Smooth muscle cell (in vitro differentiated cells): ENCODE data around the gene SENP3. TPM values are rescaled to one million over a fixed set of nuclear protein-coding genes. Genes with fewer than 3 reads are reported as not detected.

Experiments used
- DNase-seq: peaks from one replicate; lab custom pipeline; 2025; ENCODE audit not compliant: unreplicated experiment; lab: John Stamatoyannopoulos, UW
- H2AFZ ChIP-seq: fragments of 200-600 bp; sonication (generic); 2 replicates; pipeline ENCODE4 v1.6.0; 2016; ENCODE audit warnings: antibody characterized with exemption, low read depth, mild to moderate bottlenecking
- H3F3A ChIP-seq: fragments of 200-600 bp; sonication (generic); 2 replicates; pipeline ENCODE4 v1.6.0; 2017; ENCODE audit warnings: antibody characterized with exemption, low read depth
- H3K27ac ChIP-seq: fragments of 200-600 bp; sonication (generic); 2 replicates; pipeline ENCODE4 v1.5.1; 2016; ENCODE audit warnings: low read depth, mild to moderate bottlenecking
- H3K27me3 ChIP-seq: fragments of 200-600 bp; sonication (generic); 2 replicates; pipeline ENCODE4 v1.6.1; 2016; ENCODE audit warnings: low read depth, mild to moderate bottlenecking
- H3K36me3 ChIP-seq: fragments of 200-600 bp; sonication (generic); 2 replicates; pipeline ENCODE4 v1.5.1; 2016; ENCODE audit warnings: low read depth
- H3K4me1 ChIP-seq: fragments of 200-600 bp; sonication (generic); 2 replicates; pipeline ENCODE4 v1.5.1; 2016; ENCODE audit warnings: low read depth
- H3K4me2 ChIP-seq: fragments of 200-600 bp; sonication (generic); 2 replicates; pipeline ENCODE4 v1.6.0; 2016; ENCODE audit warnings: mild to moderate bottlenecking
- H3K4me3 ChIP-seq: fragments of 200-600 bp; sonication (generic); 2 replicates; pipeline ENCODE4 v1.5.1; 2016; ENCODE audit warnings: mild to moderate bottlenecking
- H3K79me2 ChIP-seq: fragments of 200-600 bp; sonication (generic); 2 replicates; pipeline ENCODE4 v1.6.0; 2016; ENCODE audit warnings: low read depth, mild to moderate bottlenecking
- H3K9ac ChIP-seq: fragments of 200-600 bp; sonication (generic); 2 replicates; pipeline ENCODE4 v1.6.0; 2016; ENCODE audit warnings: low read depth
- H3K9me3 ChIP-seq: fragments of 200-600 bp; sonication (generic); replicated peaks from 2 replicates; pipeline ENCODE4 v1.5.1; 2016; ENCODE audit warnings: low read depth
- H4K20me1 ChIP-seq: fragments of 200-600 bp; sonication (generic); 2 replicates; pipeline ENCODE4 v1.6.0; 2016; ENCODE audit warnings: low read depth
- WGBS: methylation state at CpG from one replicate; pipeline ENCODE4 v1.1.7; 2016; ENCODE audit warnings: low lambda C conversion rate; 5-methylcytosine and 5-hydroxymethylcytosine counted together
- polyA plus RNA-seq: library from polyadenylated mRNA; unstranded; fragments of >200 nt; fragmentation: Nextera tagmentation; extraction: Ambion mirVana; gene quantifications from 2 replicates; pipeline ENCODE4 v1.2.1, GENCODE V29; 2016
- total RNA-seq: library from RNA; depleted of rRNA; stranded (reverse); fragments of >200 nt; gene quantifications from 2 replicates; pipeline ENCODE4 v1.2.3, GENCODE V29; 2014
- TF ChIP-seq, protein P1 (sequence below): fragments of 200-600 bp; sonication (generic); IDR thresholded peaks from 2 replicates; pipeline ENCODE4 v1.5.1; 2017; ENCODE audit warnings: borderline replicate concordance, mild to moderate bottlenecking, antibody characterized with exemption; ENCODE audit not compliant: insufficient read depth, poor library complexity, severe bottlenecking

SENP3 gene
- total and polyA plus RNA-seq, 2 experiments from 2014 or later: 33.7 to 72.1 TPM

DNA sequence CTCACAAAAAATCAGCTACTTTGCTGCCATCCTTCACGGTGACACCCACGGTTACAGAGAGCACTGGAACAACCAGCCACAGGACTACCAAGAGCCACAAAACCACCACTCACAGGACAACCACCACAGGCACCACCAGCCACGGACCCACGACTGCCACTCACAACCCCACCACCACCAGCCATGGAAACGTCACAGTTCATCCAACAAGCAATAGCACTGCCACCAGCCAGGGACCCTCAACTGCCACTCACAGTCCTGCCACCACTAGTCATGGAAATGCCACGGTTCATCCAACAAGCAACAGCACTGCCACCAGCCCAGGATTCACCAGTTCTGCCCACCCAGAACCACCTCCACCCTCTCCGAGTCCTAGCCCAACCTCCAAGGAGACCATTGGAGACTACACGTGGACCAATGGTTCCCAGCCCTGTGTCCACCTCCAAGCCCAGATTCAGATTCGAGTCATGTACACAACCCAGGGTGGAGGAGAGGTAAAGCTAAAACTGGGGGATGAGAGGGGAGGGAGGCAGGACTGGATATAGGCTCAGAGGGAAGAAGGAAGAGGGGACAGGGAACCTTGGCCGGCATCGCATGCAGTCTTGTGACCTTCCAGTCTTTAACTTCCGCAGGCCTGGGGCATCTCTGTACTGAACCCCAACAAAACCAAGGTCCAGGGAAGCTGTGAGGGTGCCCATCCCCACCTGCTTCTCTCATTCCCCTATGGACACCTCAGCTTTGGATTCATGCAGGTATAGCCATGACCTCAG, 18.3 kb downstream of the SENP3 start:
- Histone ChIP-seq H3F3A (peaks cover 59% of the 10 kb centered on the region), H3K4me3 (no peak overlapping the region), H3K27ac (peak overlapping the region; percentile 88), H3K79me2 (peaks cover 49% of the 10 kb centered on the region), H3K9ac (no peak overlapping the region), H4K20me1 (peaks cover 41% of the 10 kb centered on the region), H2AFZ (no peak overlapping the region), H3K36me3 (peaks cover 9% of the 10 kb centered on the region), H3K4me2 (peak overlapping the region; percentile 23), H3K27me3 (no peaks in the 10 kb centered on the region), H3K9me3 (no peaks in the 10 kb centered on the region), H3K4me1 (peaks cover 30% of the 10 kb centered on the region)
- DNase-seq: no peak
- TF ChIP-seq, protein P1, sequence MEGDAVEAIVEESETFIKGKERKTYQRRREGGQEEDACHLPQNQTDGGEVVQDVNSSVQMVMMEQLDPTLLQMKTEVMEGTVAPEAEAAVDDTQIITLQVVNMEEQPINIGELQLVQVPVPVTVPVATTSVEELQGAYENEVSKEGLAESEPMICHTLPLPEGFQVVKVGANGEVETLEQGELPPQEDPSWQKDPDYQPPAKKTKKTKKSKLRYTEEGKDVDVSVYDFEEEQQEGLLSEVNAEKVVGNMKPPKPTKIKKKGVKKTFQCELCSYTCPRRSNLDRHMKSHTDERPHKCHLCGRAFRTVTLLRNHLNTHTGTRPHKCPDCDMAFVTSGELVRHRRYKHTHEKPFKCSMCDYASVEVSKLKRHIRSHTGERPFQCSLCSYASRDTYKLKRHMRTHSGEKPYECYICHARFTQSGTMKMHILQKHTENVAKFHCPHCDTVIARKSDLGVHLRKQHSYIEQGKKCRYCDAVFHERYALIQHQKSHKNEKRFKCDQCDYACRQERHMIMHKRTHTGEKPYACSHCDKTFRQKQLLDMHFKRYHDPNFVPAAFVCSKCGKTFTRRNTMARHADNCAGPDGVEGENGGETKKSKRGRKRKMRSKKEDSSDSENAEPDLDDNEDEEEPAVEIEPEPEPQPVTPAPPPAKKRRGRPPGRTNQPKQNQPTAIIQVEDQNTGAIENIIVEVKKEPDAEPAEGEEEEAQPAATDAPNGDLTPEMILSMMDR: no peak
- WGBS: 92% methylated on average over 10 of the region's 12 CpGs

DNA sequence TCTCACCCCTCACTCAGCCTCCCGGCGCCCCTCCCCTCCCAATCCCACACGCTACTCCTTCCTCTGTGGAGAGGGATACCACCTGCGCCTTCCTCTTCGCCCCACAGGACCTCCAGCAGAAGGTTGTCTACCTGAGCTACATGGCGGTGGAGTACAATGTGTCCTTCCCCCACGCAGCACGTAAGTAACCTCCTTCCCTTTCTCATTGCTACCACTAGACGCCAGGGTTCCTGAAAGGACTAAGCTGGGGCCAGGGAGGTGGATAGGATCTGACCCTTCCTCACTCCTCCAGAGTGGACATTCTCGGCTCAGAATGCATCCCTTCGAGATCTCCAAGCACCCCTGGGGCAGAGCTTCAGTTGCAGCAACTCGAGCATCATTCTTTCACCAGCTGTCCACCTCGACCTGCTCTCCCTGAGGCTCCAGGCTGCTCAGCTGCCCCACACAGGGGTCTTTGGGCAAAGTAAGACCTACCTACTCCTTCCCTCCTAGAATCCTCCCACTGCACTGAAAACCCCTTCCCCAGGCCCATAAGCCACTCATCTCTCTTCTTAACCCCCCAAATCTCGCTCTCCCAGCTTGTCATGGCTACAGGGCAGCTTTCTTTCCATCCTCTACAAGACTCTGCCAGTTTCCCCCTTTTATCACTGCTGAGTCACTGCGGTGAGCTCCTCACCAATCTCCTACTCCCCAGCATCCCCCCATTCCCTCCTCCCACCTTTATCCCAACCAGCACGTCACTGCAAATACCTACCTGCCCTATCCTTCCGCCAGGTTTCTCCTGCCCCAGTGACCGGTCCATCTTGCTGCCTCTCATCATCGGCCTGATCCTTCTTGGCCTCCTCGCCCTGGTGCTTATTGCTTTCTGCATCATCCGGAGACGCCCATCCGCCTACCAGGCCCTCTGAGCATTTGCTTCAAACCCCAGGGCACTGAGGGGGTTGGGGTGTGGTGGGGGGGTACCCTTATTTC, 19.2 kb downstream of the SENP3 start:
- H3K27ac ChIP-seq: peak overlapping the region; percentile 88
- H3K79me2 ChIP-seq: peaks cover 47% of the 10 kb centered on the region
- H3K4me2 ChIP-seq: no peak overlapping the region
- H3K9ac ChIP-seq: no peak overlapping the region
- DNase-seq: no peak
- peaks cover 33% of the 10 kb centered on the region for H4K20me1 ChIP-seq
- H2AFZ ChIP-seq: no peak overlapping the region
- H3K9me3 ChIP-seq: no peaks in the 10 kb centered on the region
- H3K27me3 ChIP-seq: no peaks in the 10 kb centered on the region
- 92% methylated on average over 23 of the region's 23 CpGs for WGBS
- no peak overlapping the region for H3K4me3 ChIP-seq
- peaks cover 24% of the 10 kb centered on the region for H3K4me1 ChIP-seq
- TF ChIP-seq, protein P1: no peak
- peaks cover 9% of the 10 kb centered on the region for H3K36me3 ChIP-seq
- H3F3A ChIP-seq: peaks cover 51% of the 10 kb centered on the region

DNA sequence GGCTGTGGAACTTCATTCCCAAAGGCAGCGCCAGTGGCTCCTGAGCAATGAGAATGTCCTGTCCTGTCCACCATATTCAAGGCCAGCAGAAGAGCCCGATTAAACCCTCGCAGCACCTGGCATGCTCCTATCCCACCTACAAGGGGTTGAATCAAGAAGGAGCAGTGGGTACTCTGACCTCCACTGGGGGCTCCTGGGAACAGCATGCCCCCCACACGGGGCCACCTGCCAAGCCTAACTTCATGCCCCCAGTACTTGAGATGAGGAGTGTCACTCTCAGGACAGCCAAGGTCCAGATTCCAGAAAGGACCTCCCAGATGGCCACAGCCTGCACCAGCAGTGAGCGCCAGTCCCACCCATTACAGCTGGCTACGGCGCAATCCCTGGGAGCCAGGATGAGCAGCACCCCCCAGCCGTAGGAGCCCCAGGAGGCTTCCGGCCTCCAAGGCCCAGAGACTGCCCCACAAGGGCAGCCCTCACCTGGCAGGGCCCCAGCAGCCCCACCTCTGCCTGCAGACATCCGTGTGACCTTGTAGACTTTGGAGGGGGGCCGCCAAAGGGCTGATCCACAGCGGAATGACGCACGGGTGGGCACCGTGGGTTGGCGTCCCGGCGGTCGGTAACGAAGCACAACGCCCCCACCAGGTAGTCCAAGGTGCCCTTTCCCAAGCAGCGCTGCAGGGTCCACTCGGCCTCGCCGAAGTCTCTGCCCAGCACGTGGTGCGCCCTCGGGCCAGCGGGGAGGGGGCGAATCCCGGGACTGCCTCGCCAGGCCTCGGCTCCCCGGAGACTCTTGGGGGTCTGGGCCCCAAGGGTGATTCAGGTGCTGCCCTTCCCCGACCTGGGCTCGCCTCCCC, 20.9 kb downstream of the SENP3 start:
- H3K4me1 ChIP-seq: peaks cover 24% of the 10 kb centered on the region
- H2AFZ ChIP-seq: no peak overlapping the region
- H3K27ac ChIP-seq: peak overlapping the region; percentile 99
- WGBS: 93% methylated on average over 36 of the region's 36 CpGs
- peaks cover 2% of the 10 kb centered on the region for H3K36me3 ChIP-seq
- TF ChIP-seq, protein P1: no peak
- no peak for DNase-seq
- peak overlapping the region; percentile 91 for H3K4me2 ChIP-seq
- peaks cover 30% of the 10 kb centered on the region for H3K79me2 ChIP-seq
- no peaks in the 10 kb centered on the region for H3K9me3 ChIP-seq
- no peaks in the 10 kb centered on the region for H3K27me3 ChIP-seq
- H3K4me3 ChIP-seq: peak overlapping the region; percentile 81
- H4K20me1 ChIP-seq: peaks cover 15% of the 10 kb centered on the region
- H3K9ac ChIP-seq: peak overlapping the region; percentile 76
- H3F3A ChIP-seq: peaks cover 40% of the 10 kb centered on the region
